Liver (tissue), 9 donors: ENCODE results near the gene TSPAN15. TPM values are rescaled to one million over a fixed set of nuclear protein-coding genes. Genes with fewer than 3 reads are reported as not detected.
A peak's percentile ranks its signal among the peaks of the same experiment; 100 is the strongest.

Source experiments
- DNase-seq: peaks from one replicate; pipeline ENCODE4 v3.0.0-alpha.2; 2017; ENCODE audit warnings: low spot score
- H3K27ac ChIP-seq, 2 donors: one replicate each; pipeline ENCODE4 v1.7.0; 2013; ENCODE audit warnings: inconsistent platforms in 2 of 2, low read length in 2 of 2, control low read depth in 1 of 2, low read depth in 1 of 2, mild to moderate bottlenecking in 1 of 2
- H3K27me3 ChIP-seq, 4 donors: one replicate each; pipeline versions ENCODE4 v1.6.1 to v1.7.0; 2013; ENCODE audit warnings: low read length in 3 of 4, inconsistent platforms in 1 of 4, mild to moderate bottlenecking in 1 of 4, moderate library complexity in 1 of 4; ENCODE audit not compliant: control insufficient read depth in 4 of 4, insufficient read depth in 4 of 4
- H3K36me3 ChIP-seq, 4 donors: one replicate each; pipeline versions ENCODE4 v1.6.1 to v1.7.0; 2013; ENCODE audit warnings: low read length in 3 of 4, mild to moderate bottlenecking in 3 of 4, low read depth in 1 of 4, moderate library complexity in 1 of 4; ENCODE audit not compliant: control insufficient read depth in 4 of 4, insufficient read depth in 3 of 4
- H3K4me1 ChIP-seq, 4 donors: one replicate each; pipeline versions ENCODE4 v1.6.1 to v1.7.0; 2013; ENCODE audit warnings: low read length in 3 of 4, mild to moderate bottlenecking in 3 of 4, moderate library complexity in 1 of 4; ENCODE audit not compliant: control insufficient read depth in 4 of 4, insufficient read depth in 4 of 4
- H3K4me3 ChIP-seq, 3 donors: one replicate each; pipeline versions ENCODE4 v1.6.1 to v1.7.0; 2013; ENCODE audit warnings: low read length in 3 of 3, control low read depth in 1 of 3, low read depth in 1 of 3, mild to moderate bottlenecking in 1 of 3
- H3K9ac ChIP-seq, 2 donors: one replicate each; pipeline ENCODE4 v1.7.0; 2013; ENCODE audit warnings: low read length in 2 of 2, mild to moderate bottlenecking in 2 of 2, moderate library complexity in 2 of 2, control low read depth in 1 of 2, low read depth in 1 of 2
- H3K9me3 ChIP-seq, 4 donors: one replicate each; pipeline versions ENCODE4 v1.6.1 to v1.7.0; 2013; ENCODE audit warnings: low read length in 3 of 4; ENCODE audit not compliant: control insufficient read depth in 4 of 4
- EGR1 ChIP-seq, 2 donors: IDR thresholded peaks; 2 replicates each; pipeline ENCODE4 v1.6.1; 2016 to 2018; ENCODE audit warnings: antibody characterized with exemption in 2 of 2, low read depth in 2 of 2
- FOXA1 ChIP-seq: IDR thresholded peaks from 2 replicates; pipeline ENCODE4 v1.6.1; 2016; ENCODE audit warnings: antibody characterized with exemption
- FOXA2 ChIP-seq: IDR thresholded peaks from 2 replicates; pipeline ENCODE4 v1.6.1; 2016; ENCODE audit warnings: antibody characterized with exemption
- GABPA ChIP-seq, 2 donors: IDR thresholded peaks in 1 of 2; conservative IDR thresholded peaks in 1 of 2; 2 replicates each; pipeline ENCODE4 v1.6.1; 2016; ENCODE audit warnings: antibody characterized with exemption in 2 of 2, mild to moderate bottlenecking in 1 of 2, moderate library complexity in 1 of 2
- HNF4A ChIP-seq, 2 donors: conservative IDR thresholded peaks; 2 replicates each; pipeline ENCODE4 v1.6.1; 2016; ENCODE audit warnings: antibody characterized with exemption in 2 of 2, mild to moderate bottlenecking in 2 of 2
- HNF4G ChIP-seq: IDR thresholded peaks from 2 replicates; pipeline ENCODE4 v1.6.1; 2016; ENCODE audit warnings: antibody characterized with exemption
- JUND ChIP-seq, 2 donors: IDR thresholded peaks; 2 replicates each; pipeline ENCODE4 v1.6.1; 2016; ENCODE audit warnings: antibody characterized with exemption in 2 of 2
- NR2F2 ChIP-seq: IDR thresholded peaks from 2 replicates; pipeline ENCODE4 v1.6.1; 2016; ENCODE audit warnings: antibody characterized with exemption
- RAD21 ChIP-seq, 2 donors: IDR thresholded peaks; 2 replicates each; pipeline ENCODE4 v1.6.1; 2016; ENCODE audit warnings: antibody characterized with exemption in 2 of 2, mild to moderate bottlenecking in 2 of 2
- REST ChIP-seq: IDR thresholded peaks from 2 replicates; pipeline ENCODE4 v1.6.1; 2016; ENCODE audit warnings: antibody characterized with exemption, mild to moderate bottlenecking
- SP1 ChIP-seq: IDR thresholded peaks from 2 replicates; pipeline ENCODE4 v1.6.1; 2018; ENCODE audit warnings: antibody characterized with exemption, mild to moderate bottlenecking
- TAF1 ChIP-seq: conservative IDR thresholded peaks from 2 replicates; pipeline ENCODE4 v1.6.1; 2016; ENCODE audit warnings: antibody characterized with exemption, mild to moderate bottlenecking
- YY1 ChIP-seq: IDR thresholded peaks from 2 replicates; pipeline ENCODE4 v1.6.1; 2016; ENCODE audit warnings: antibody characterized with exemption, mild to moderate bottlenecking
- WGBS: extraction: QIAGEN DNeasy Blood & Tissue Kit; methylation state at CpG from one replicate; pipeline ENCODE4 v1.1.7; 2013; 5-methylcytosine and 5-hydroxymethylcytosine counted together
- polyA plus RNA-seq, 2 donors: library from polyadenylated mRNA; stranded (reverse) in 1 of 2; unstranded in 1 of 2; fragments of 200-250 nt in 1 of 2; fragments of >200 nt in 1 of 2; fragmentation: Nextera tagmentation in 1 of 2; extraction: Ambion mirVana in 1 of 2; gene quantifications; one replicate each; pipeline versions ENCODE4 v1.2.1 to v1.2.3, GENCODE V29; 2013 to 2015
- total RNA-seq, 2 donors: library from RNA; depleted of rRNA; stranded (reverse); fragments of >200 nt; gene quantifications; one replicate each; pipeline ENCODE4 v1.2.3, GENCODE V29; 2014
- TF ChIP-seq, protein P1 (sequence below): fragments of 150-350 bp; IDR thresholded peaks from 2 replicates; pipeline ENCODE4 v1.5.1; 2017; ENCODE audit warnings: improper control_type of control experiment, low read depth, low read length; ENCODE audit not compliant: missing input control
- TF ChIP-seq, protein P2 (sequence below): IDR thresholded peaks from 2 replicates; pipeline ENCODE4 v1.6.1; 2016; ENCODE audit warnings: antibody characterized with exemption
- donor health status: healthy.
- donor health status: healthy.
- donor health status: healthy.
- donor health status: healthy.
- donor health status: healthy.

The TSPAN15 gene
- total and polyA plus RNA-seq, 4 donors = 2.0 to 4.3 (median 3.3) TPM

DNA sequence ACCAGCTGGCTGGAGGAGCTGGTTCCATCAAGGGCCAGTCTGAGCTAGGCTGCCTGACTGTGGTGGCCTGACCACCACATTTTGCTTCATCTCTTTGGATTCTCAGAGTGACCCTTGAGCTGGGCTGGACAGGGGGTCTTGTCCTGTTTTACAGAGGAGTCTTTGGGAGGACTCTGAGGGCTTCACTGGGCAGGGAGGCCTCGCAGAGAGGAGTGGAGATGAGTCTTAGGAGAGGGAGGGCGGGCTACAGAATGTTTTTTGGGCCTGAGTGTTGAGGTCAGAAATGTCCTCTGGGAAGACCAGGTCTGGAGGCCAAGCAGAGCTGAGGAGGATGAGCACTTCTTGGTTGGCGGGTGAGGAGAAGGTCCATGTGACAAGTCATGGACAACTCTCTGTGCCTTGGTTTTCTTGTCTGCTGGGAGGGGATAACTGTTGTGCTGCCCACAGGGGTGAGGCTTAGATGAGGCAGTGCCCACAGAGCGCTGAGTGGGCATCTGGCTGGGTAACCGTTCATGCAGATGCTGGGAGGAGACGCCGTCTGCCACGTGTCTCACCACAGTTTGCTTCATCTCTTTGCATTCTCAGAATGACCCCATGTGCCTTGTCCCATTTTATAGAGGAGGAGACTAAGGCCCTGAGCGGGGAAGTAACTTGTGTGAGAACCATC lies 9.4 kb downstream of the TSPAN15 start:
- Histone ChIP-seq H3K4me1 (peaks cover 0 to 7% (median 2%) of the 10 kb centered on the region in 4 donors), H3K4me3 (no peak overlapping the region), H3K9me3 (no peaks in the 10 kb centered on the region), H3K36me3 (no peaks in the 10 kb centered on the region), H3K27ac (no peak overlapping the region), H3K9ac (no peak overlapping the region), H3K27me3 (no peaks in the 10 kb centered on the region)
- TF ChIP-seq YY1 = no peak
- no peak for TF ChIP-seq RAD21 (IDR thresholded peaks at IDR 0.05)
- TF ChIP-seq, protein P1, sequence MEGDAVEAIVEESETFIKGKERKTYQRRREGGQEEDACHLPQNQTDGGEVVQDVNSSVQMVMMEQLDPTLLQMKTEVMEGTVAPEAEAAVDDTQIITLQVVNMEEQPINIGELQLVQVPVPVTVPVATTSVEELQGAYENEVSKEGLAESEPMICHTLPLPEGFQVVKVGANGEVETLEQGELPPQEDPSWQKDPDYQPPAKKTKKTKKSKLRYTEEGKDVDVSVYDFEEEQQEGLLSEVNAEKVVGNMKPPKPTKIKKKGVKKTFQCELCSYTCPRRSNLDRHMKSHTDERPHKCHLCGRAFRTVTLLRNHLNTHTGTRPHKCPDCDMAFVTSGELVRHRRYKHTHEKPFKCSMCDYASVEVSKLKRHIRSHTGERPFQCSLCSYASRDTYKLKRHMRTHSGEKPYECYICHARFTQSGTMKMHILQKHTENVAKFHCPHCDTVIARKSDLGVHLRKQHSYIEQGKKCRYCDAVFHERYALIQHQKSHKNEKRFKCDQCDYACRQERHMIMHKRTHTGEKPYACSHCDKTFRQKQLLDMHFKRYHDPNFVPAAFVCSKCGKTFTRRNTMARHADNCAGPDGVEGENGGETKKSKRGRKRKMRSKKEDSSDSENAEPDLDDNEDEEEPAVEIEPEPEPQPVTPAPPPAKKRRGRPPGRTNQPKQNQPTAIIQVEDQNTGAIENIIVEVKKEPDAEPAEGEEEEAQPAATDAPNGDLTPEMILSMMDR = no peak
- no peak for TF ChIP-seq FOXA2
- TF ChIP-seq FOXA1 = no peak
- TF ChIP-seq SP1 = no peak
- TF ChIP-seq REST = no peak
- no peak for TF ChIP-seq EGR1 (IDR thresholded peaks at IDR 0.05; ENCODE audit: low read depth in 2 of 2)
- no peak for TF ChIP-seq HNF4G
- no peak for TF ChIP-seq TAF1
- TF ChIP-seq, protein P2, sequence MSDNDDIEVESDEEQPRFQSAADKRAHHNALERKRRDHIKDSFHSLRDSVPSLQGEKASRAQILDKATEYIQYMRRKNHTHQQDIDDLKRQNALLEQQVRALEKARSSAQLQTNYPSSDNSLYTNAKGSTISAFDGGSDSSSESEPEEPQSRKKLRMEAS = no peak
- no peak for TF ChIP-seq HNF4A (conservative IDR thresholded peaks at IDR 0.05)
- no peak for TF ChIP-seq GABPA (IDR thresholded peaks at IDR 0.05 in 1 of 2, conservative IDR thresholded peaks at IDR 0.05 in 1 of 2)
- DNase-seq = no peak
- 89% methylated on average over 9 of the region's 9 CpGs for WGBS

GRCh38 chr10:69461243-69462025 lies 10.2 kb downstream of the TSPAN15 start:
- Histone ChIP-seq H3K9me3 (no peaks in the 10 kb centered on the region), H3K27me3 (no peaks in the 10 kb centered on the region), H3K9ac (no peak overlapping the region), H3K36me3 (no peaks in the 10 kb centered on the region), H3K4me1 (peaks cover 0 to 7% (median 2%) of the 10 kb centered on the region in 4 donors), H3K27ac (peak overlapping the region in 1 of 2 donors; percentile 53), H3K4me3 (no peak overlapping the region)
- TF ChIP-seq, protein P2 = peak; percentile 27
- TF ChIP-seq JUND (IDR thresholded peaks at IDR 0.05) = no peak
- peak; percentile 91 for TF ChIP-seq NR2F2
- peak; percentile 13 for TF ChIP-seq SP1
- no peak for DNase-seq
- 81% methylated on average over 5 of the region's 5 CpGs for WGBS
